Neural progenitor cell (in vitro differentiated cells): ENCODE measurements around the gene YTHDF1. TPM values are rescaled to one million over a fixed set of nuclear protein-coding genes. Genes with fewer than 3 reads are reported as not detected.

Source experiments
- DNase-seq: peaks from one replicate; pipeline ENCODE4 v3.0.0-alpha.2; 2016; ENCODE audit warnings: low spot score
- H2AFZ ChIP-seq: fragments of 200-600 bp; sonication (generic); replicated peaks from 2 replicates; pipeline ENCODE4 v1.6.1; 2016; ENCODE audit warnings: antibody characterized with exemption
- H3F3A ChIP-seq: fragments of 200-600 bp; sonication (generic); 2 replicates; pipeline ENCODE4 v1.6.1; 2016; ENCODE audit warnings: antibody characterized with exemption, low read depth
- H3K27ac ChIP-seq: fragments of 200-600 bp; sonication (generic); 2 replicates; pipeline ENCODE4 v1.5.1; 2016; ENCODE audit warnings: mild to moderate bottlenecking
- H3K27me3 ChIP-seq: fragments of 200-600 bp; sonication (generic); 2 replicates; pipeline ENCODE4 v1.6.1; 2016; ENCODE audit warnings: mild to moderate bottlenecking, moderate library complexity
- H3K36me3 ChIP-seq: fragments of 200-600 bp; sonication (generic); 2 replicates; pipeline ENCODE4 v1.5.1; 2016
- H3K4me1 ChIP-seq: fragments of 200-600 bp; sonication (generic); 2 replicates; pipeline ENCODE4 v1.6.1; 2016; ENCODE audit warnings: mixed run types
- H3K4me2 ChIP-seq: fragments of 200-600 bp; sonication (generic); 2 replicates; pipeline ENCODE4 v1.6.1; 2016
- H3K4me3 ChIP-seq: fragments of 200-600 bp; sonication (generic); 2 replicates; pipeline ENCODE4 v1.5.1; 2016
- H3K79me2 ChIP-seq: fragments of 200-600 bp; sonication (generic); 2 replicates; pipeline ENCODE4 v1.6.1; 2016; ENCODE audit warnings: low read depth
- H3K9ac ChIP-seq: fragments of 200-600 bp; sonication (generic); 2 replicates; pipeline ENCODE4 v1.6.1; 2016
- H3K9me3 ChIP-seq: fragments of 200-600 bp; sonication (generic); 2 replicates; pipeline ENCODE4 v1.5.1; 2016; ENCODE audit warnings: low read depth
- H4K20me1 ChIP-seq: fragments of 200-600 bp; sonication (generic); 2 replicates; pipeline ENCODE4 v1.6.1; 2016; ENCODE audit warnings: low read depth
- H3K27ac Mint-ChIP-seq: 3 replicates; pipeline ENCODE4 v1.8.0; 2021; ENCODE audit warnings: mixed read lengths
- H3K27me3 Mint-ChIP-seq: 2 replicates; pipeline ENCODE4 v1.8.0; 2022; ENCODE audit warnings: low read depth, mild to moderate bottlenecking, inconsistent platforms, moderate library complexity, mixed read lengths; ENCODE audit not compliant: insufficient read depth
- H3K36me3 Mint-ChIP-seq: 3 replicates; pipeline ENCODE4 v1.8.0; 2021; ENCODE audit warnings: mixed read lengths
- H3K4me1 Mint-ChIP-seq: 3 replicates; pipeline ENCODE4 v1.8.0; 2021; ENCODE audit warnings: mixed read lengths
- H3K4me3 Mint-ChIP-seq: 3 replicates; pipeline ENCODE4 v1.8.0; 2021; ENCODE audit warnings: mild to moderate bottlenecking, moderate library complexity, mixed read lengths
- H3K9me3 Mint-ChIP-seq: 3 replicates; pipeline ENCODE4 v1.8.0; 2020; ENCODE audit warnings: mixed read lengths
- EZH2 ChIP-seq: fragments of 200-600 bp; sonication (generic); IDR thresholded peaks from 2 replicates; pipeline ENCODE4 v1.6.1; 2017; ENCODE audit warnings: antibody characterized with exemption, mild to moderate bottlenecking, moderate library complexity
- EZH2phosphoT487 ChIP-seq: fragments of 200-600 bp; sonication (generic); IDR thresholded peaks from 2 replicates; pipeline ENCODE4 v1.6.1; 2017; ENCODE audit warnings: antibody characterized with exemption
- total RNA-seq: library from RNA; depleted of rRNA; stranded (reverse); fragments of >200 nt; gene quantifications from 2 replicates; pipeline ENCODE4 v1.2.3, GENCODE V29; 2015; ENCODE audit warnings: low replicate concordance
- TF ChIP-seq, protein P1 (sequence below): fragments of 200-600 bp; sonication (generic); IDR thresholded peaks from 2 replicates; pipeline ENCODE4 v1.5.1; 2017; ENCODE audit warnings: antibody characterized with exemption, mild to moderate bottlenecking

The YTHDF1 gene
- total RNA-seq, 1 donor from 2014 or later, result 28.1 TPM

DNA sequence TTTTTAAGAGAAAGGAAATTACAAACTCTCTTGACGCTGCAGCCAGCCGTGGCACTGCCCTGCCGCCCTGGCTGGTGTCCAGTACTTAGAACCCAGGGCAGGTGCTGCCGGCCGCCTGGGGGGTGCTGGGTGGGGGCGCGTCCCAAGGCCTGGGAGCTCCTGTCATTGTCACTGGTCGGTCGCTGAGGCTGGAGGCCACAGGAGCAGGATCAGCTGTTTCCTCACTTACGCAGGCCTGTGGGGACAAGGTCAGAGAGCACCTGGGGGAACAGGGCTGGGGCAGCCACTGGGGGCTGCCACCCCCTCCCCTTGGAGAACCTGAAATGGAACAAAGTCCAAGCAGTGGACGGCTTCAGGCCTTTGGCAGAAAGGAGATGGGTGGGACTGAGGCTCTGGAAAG, 25.3 kb upstream of the YTHDF1 start:
- TF ChIP-seq EZH2, result no peak
- TF ChIP-seq EZH2phosphoT487, result no peak
- TF ChIP-seq, protein P1, sequence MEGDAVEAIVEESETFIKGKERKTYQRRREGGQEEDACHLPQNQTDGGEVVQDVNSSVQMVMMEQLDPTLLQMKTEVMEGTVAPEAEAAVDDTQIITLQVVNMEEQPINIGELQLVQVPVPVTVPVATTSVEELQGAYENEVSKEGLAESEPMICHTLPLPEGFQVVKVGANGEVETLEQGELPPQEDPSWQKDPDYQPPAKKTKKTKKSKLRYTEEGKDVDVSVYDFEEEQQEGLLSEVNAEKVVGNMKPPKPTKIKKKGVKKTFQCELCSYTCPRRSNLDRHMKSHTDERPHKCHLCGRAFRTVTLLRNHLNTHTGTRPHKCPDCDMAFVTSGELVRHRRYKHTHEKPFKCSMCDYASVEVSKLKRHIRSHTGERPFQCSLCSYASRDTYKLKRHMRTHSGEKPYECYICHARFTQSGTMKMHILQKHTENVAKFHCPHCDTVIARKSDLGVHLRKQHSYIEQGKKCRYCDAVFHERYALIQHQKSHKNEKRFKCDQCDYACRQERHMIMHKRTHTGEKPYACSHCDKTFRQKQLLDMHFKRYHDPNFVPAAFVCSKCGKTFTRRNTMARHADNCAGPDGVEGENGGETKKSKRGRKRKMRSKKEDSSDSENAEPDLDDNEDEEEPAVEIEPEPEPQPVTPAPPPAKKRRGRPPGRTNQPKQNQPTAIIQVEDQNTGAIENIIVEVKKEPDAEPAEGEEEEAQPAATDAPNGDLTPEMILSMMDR, result no peak
- Histone ChIP-seq H3K36me3 (no peaks in the 10 kb centered on the region), H3K4me3 (no peak overlapping the region), H3K27me3 (no peaks in the 10 kb centered on the region), H3K27ac (no peak overlapping the region), H3K79me2 (no peaks in the 10 kb centered on the region), H3K9me3 (no peaks in the 10 kb centered on the region), H3K4me1 (peaks cover 5% of the 10 kb centered on the region), H4K20me1 (no peaks in the 10 kb centered on the region), H3F3A (no peaks in the 10 kb centered on the region), H3K9ac (no peak overlapping the region), H2AFZ (no peak overlapping the region), H3K4me2 (no peak overlapping the region)
- H3K27me3 Mint-ChIP-seq, result peaks cover 3% of the 10 kb centered on the region
- H3K9me3 Mint-ChIP-seq, result no peaks in the 10 kb centered on the region
- no peak overlapping the region for H3K27ac Mint-ChIP-seq
- no peak overlapping the region for H3K4me3 Mint-ChIP-seq
- DNase-seq, result no peak
- H3K36me3 Mint-ChIP-seq, result peaks cover 3% of the 10 kb centered on the region
- peaks cover 19% of the 10 kb centered on the region for H3K4me1 Mint-ChIP-seq

DNA sequence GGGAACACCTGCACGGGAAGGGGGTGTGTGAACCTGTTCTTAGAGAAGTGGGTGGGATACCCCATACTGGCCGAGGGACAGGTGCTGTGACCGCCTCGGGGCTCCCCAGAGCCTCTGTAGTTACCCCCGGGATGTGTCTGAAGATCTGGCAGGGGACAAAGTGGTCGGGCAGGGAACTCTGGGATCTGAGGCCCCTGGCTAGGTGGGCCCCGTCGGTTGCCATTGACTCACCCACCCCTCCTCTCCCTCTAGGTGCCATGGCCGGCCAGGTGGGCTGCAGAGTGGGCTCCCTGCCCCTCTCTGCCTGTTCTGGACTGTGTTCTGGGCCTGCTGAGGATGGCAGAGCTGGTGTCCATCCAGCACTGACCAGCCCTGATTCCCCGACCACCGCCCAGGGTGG, 24.1 kb upstream of the YTHDF1 start:
- no peaks in the 10 kb centered on the region for H3K9me3 ChIP-seq
- H3K27me3 ChIP-seq, result no peaks in the 10 kb centered on the region
- no peak overlapping the region for H2AFZ ChIP-seq
- H3K36me3 ChIP-seq, result no peaks in the 10 kb centered on the region
- Mint-ChIP-seq H3K9me3 (no peaks in the 10 kb centered on the region), H3K27me3 (peaks cover 3% of the 10 kb centered on the region), H3K4me1 (peaks cover 21% of the 10 kb centered on the region), H3K27ac (no peak overlapping the region), H3K36me3 (peaks cover 3% of the 10 kb centered on the region), H3K4me3 (no peak overlapping the region)
- H3K27ac ChIP-seq, result no peak overlapping the region
- no peaks in the 10 kb centered on the region for H3K79me2 ChIP-seq
- peaks cover 5% of the 10 kb centered on the region for H3F3A ChIP-seq
- H3K9ac ChIP-seq, result no peak overlapping the region
- DNase-seq, result no peak
- H3K4me2 ChIP-seq, result no peak overlapping the region
- H4K20me1 ChIP-seq, result no peaks in the 10 kb centered on the region
- H3K4me1 ChIP-seq, result peaks cover 13% of the 10 kb centered on the region
- no peak overlapping the region for H3K4me3 ChIP-seq
- TF ChIP-seq, protein P1, result no peak

DNA sequence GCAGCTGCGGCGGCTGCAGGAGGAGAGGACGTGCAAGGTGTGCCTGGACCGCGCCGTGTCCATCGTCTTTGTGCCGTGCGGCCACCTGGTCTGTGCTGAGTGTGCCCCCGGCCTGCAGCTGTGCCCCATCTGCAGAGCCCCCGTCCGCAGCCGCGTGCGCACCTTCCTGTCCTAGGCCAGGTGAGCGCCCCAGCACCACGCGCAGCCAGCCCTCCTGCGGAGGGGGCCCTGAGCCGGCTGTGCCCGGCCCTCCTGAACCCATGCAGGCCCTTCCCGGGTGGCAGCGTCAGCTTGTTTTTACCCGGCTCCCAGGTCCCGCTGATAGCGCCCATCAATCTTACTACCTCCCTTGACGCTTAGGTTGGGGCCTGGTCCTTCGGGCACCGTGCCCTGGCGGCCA, 23.5 kb upstream of the YTHDF1 start:
- Mint-ChIP-seq H3K9me3 (no peaks in the 10 kb centered on the region), H3K4me3 (no peak overlapping the region), H3K36me3 (peaks cover 3% of the 10 kb centered on the region), H3K4me1 (peaks cover 25% of the 10 kb centered on the region), H3K27ac (no peak overlapping the region), H3K27me3 (peaks cover 3% of the 10 kb centered on the region)
- Histone ChIP-seq H2AFZ (no peak overlapping the region), H3K27me3 (no peaks in the 10 kb centered on the region), H3K36me3 (no peaks in the 10 kb centered on the region), H4K20me1 (no peaks in the 10 kb centered on the region), H3K4me3 (no peak overlapping the region), H3K9me3 (no peaks in the 10 kb centered on the region), H3K27ac (no peak overlapping the region), H3K79me2 (no peaks in the 10 kb centered on the region), H3K9ac (no peak overlapping the region), H3F3A (peaks cover 10% of the 10 kb centered on the region), H3K4me1 (peaks cover 15% of the 10 kb centered on the region), H3K4me2 (no peak overlapping the region)
- no peak for DNase-seq
- TF ChIP-seq EZH2 (no peak), EZH2phosphoT487 (no peak)
- TF ChIP-seq, protein P1, result no peak
